Heart right ventricle (tissue), 16 donors: ENCODE measurements around the gene CLIP4. TPM values are rescaled to one million over a fixed set of nuclear protein-coding genes. Genes with fewer than 3 reads are reported as not detected.

Source experiments
- ATAC-seq, 8 donors: fragments of 200-7000 bp; cut with Tn5 transposase; one replicate each; pipeline ENCODE4 v1.9.1; 2020; ENCODE audit warnings: mild to moderate bottlenecking in 8 of 8, moderate library complexity in 8 of 8, moderate number of reproducible peaks in 1 of 8
- DNase-seq, 2 donors: peaks; one replicate each; pipeline ENCODE4 v3.0.0-alpha.2; 2020
- H3K27ac ChIP-seq, 10 donors: fragments of 200-600 bp; sonication (generic) in 2 of 10; one replicate each; pipeline versions ENCODE4 v1.5.0 to v1.8.0; 2020 to 2022; ENCODE audit warnings: mild to moderate bottlenecking in 3 of 10
- H3K27me3 ChIP-seq, 7 donors: fragments of 200-600 bp; one replicate each; pipeline ENCODE4 v1.8.0; 2021 to 2022; ENCODE audit warnings: mild to moderate bottlenecking in 2 of 7
- H3K36me3 ChIP-seq, 9 donors: fragments of 200-600 bp; sonication (generic) in 1 of 9; one replicate each; pipeline versions ENCODE4 v1.5.0 to v1.8.0; 2020 to 2022; ENCODE audit warnings: mild to moderate bottlenecking in 2 of 9
- H3K4me1 ChIP-seq, 9 donors: fragments of 200-600 bp; sonication (generic) in 1 of 9; one replicate each; pipeline versions ENCODE4 v1.5.0 to v1.8.0; 2020 to 2022; ENCODE audit warnings: mild to moderate bottlenecking in 4 of 9
- H3K4me3 ChIP-seq, 10 donors: fragments of 200-600 bp; sonication (generic) in 2 of 10; one replicate each; pipeline versions ENCODE4 v1.5.0 to v1.8.0; 2020 to 2022; ENCODE audit warnings: mild to moderate bottlenecking in 7 of 10, moderate library complexity in 2 of 10
- H3K9me3 ChIP-seq, 11 donors: fragments of 200-600 bp in 10 of 11; sonication (generic) in 2 of 11; one replicate each; pipeline versions ENCODE4 v1.5.0 to v1.8.0; 2013 to 2022; ENCODE audit warnings: mild to moderate bottlenecking in 2 of 11, control low read depth in 1 of 11, moderate library complexity in 1 of 11
- CTCF ChIP-seq, 9 donors: fragments of 200-600 bp; sonication (generic) in 2 of 9; IDR thresholded peaks; one replicate each; pipeline versions ENCODE4 v1.5.0 to v1.8.0; 2021 to 2022; ENCODE audit warnings: antibody characterized with exemption in 9 of 9, mild to moderate bottlenecking in 5 of 9, moderate library complexity in 1 of 9
- WGBS, 2 donors: extraction: QIAGEN DNeasy Blood & Tissue Kit; methylation state at CpG; one replicate each; pipeline ENCODE4 v1.1.7; 2013; ENCODE audit warnings: inconsistent platforms in 1 of 2; 5-methylcytosine and 5-hydroxymethylcytosine counted together
- intact Hi-C, 10 donors: fragments of 100-400 bp; cut with DNase I; formaldehyde crosslinking; loops; one replicate each; pipeline versions ENCODE4 v1.11.1 to v1.14.2; 2022
- polyA plus RNA-seq, 2 donors: library from polyadenylated mRNA; stranded (reverse); fragments of 200-250 nt; gene quantifications; one replicate each; pipeline ENCODE4 v1.2.3, GENCODE V29; 2013
- total RNA-seq, 10 donors: library from RNA; stranded (reverse); fragmentation: NEBNext Ultra II Directional in 3 of 10; extraction: Animal tissue kit (Norgen Biotek cat#: 25700) in 3 of 10; gene quantifications; one replicate each; pipeline versions ENCODE4 v1.2.1 to v1.2.4, GENCODE V29; 2021 to 2023
- donor health status: Arrhythmogenic right ventricular cardiomyopathy.
- donor health status: ischemic (EF 13 %, LVEDD 7.1; RV severe dilation, severe dysfunction).
- donor health status: healthy with polysubstance abuse.
- donor health status: DM: no; HTN: yes; CAD: no.
- donor health status: DM: no; HTN: no; CAD: no.
- donor health status: ischemic (EF 25% LVEDD 6.9; RV normal size, moderate dysfunction).
- donor health status: ischemic (EF 25% LVEDD 5.7; RV mildly dilated, moderate dysfunction).
- donor health status: healthy.
- donor health status: DM: yes; HTN: yes; CAD: no.
- donor health status: Ischemic cardiomyopathy.
- donor health status: ischemic (EF 35%, LVEDD 5.7; RV mildly dilated, moderate dysfunction).
- donor health status: nonischemic (EF 11% LVEDD 7.7; RV severe dilation, severe dysfunction).
- donor health status: DM: yes; HTN: yes; CAD: no.
- donor health status: PGD.
- donor health status: ischemic (EF 29% LVEDD 5.4; RV normal size, mild dysfunction).
- donor health status: nonischemic (EF 23%, LVEDD 6.1; RV moderate dilation, normal function).

Gene CLIP4
- total and polyA plus RNA-seq, 12 donors: 8.3 to 55.2 (median 42.8) TPM

- H3K27me3 ChIP-seq: peaks cover 0 to 50% (median 22%) of the 10 kb centered on the region in 7 donors
- no peaks in the 10 kb centered on the region for H3K9me3 ChIP-seq
- H3K4me3 ChIP-seq: no peak overlapping the region
- no peaks in the 10 kb centered on the region for H3K36me3 ChIP-seq
- TF ChIP-seq CTCF (IDR thresholded peaks at IDR 0.05): no peak
- WGBS, 2 donors: 60 to 65% methylated on average over 6 of the region's 6 CpGs
- intact Hi-C loops: loop anchor here in 2 of 10 donors (10.0 kb wide), 1 partner anchor 611 kb away; no protein-coding TSS in a partner anchor
- ATAC-seq (no peak), DNase-seq (no peak)
- no peaks in the 10 kb centered on the region for H3K4me1 ChIP-seq
- no peak overlapping the region for H3K27ac ChIP-seq
Measured at GRCh38 chr2:29233428-29233827, 118.2 kb downstream of the CLIP4 start.

- intact Hi-C loops: loop anchor here in 3 of 10 donors (5.0 to 10.0 kb wide), 2 partner anchors 607 to 609 kb away; no protein-coding TSS in a partner anchor
- Histone ChIP-seq H3K36me3 (no peaks in the 10 kb centered on the region), H3K4me1 (no peaks in the 10 kb centered on the region), H3K9me3 (no peaks in the 10 kb centered on the region), H3K27ac (no peak overlapping the region), H3K27me3 (peaks cover 0 to 51% (median 21%) of the 10 kb centered on the region in 7 donors), H3K4me3 (no peak overlapping the region)
- WGBS, 2 donors: 75% methylated on average over 3 of the region's 3 CpGs
- DNase-seq (no peak), ATAC-seq (no peak)
- TF ChIP-seq CTCF (IDR thresholded peaks at IDR 0.05): no peak
Measured at GRCh38 chr2:29235411-29235810, 120.2 kb downstream of the CLIP4 start.

DNA sequence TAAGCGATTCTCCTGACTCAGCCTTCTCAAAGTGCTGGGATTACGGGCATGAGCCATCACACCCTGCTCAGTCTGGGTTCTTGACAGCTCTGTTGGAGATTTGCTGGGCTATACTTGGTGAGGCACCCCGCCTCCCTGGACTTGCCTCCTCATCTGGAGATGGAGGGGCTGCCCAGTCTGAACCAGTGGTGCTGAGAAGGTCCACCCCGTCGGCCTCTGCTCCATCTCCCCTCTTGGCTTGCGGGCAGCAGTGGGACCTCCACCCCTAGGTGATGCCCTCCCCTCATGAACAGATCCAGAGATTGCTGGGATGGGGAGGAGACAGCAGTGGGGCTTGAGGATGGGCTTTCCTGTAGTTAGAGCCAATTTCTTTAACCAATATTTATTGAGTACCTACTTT is 120.9 kb downstream of the CLIP4 start:
- no peak overlapping the region for H3K4me3 ChIP-seq
- ATAC-seq (no peak), DNase-seq (no peak)
- no peak overlapping the region for H3K27ac ChIP-seq
- H3K4me1 ChIP-seq: no peaks in the 10 kb centered on the region
- H3K27me3 ChIP-seq: peaks cover 0 to 58% (median 21%) of the 10 kb centered on the region in 7 donors
- no peaks in the 10 kb centered on the region for H3K36me3 ChIP-seq
- TF ChIP-seq CTCF (IDR thresholded peaks at IDR 0.05): no peak
- intact Hi-C loops: loop anchor here in 3 of 10 donors (5.0 to 10.0 kb wide), 2 partner anchors 606 to 609 kb away; no protein-coding TSS in a partner anchor
- 89 to 92% methylated on average over 6 of the region's 6 CpGs for WGBS, 2 donors
- H3K9me3 ChIP-seq: no peaks in the 10 kb centered on the region

GRCh38 chr2:29238497-29238896 is 123.3 kb downstream of the CLIP4 start:
- no peaks in the 10 kb centered on the region for H3K36me3 ChIP-seq
- H3K9me3 ChIP-seq: no peaks in the 10 kb centered on the region
- H3K4me1 ChIP-seq: no peaks in the 10 kb centered on the region
- TF ChIP-seq CTCF (IDR thresholded peaks at IDR 0.05): peak in 7 of 9 donors; percentile 40 to 56 (median 46)
- ATAC-seq (no peak), DNase-seq (no peak)
- intact Hi-C loops: loop anchor here in 3 of 10 donors (2.0 to 10.0 kb wide), 3 partner anchors 74 to 606 kb away; no protein-coding TSS in a partner anchor
- H3K27ac ChIP-seq: no peak overlapping the region
- 66 to 69% methylated on average over 7 of the region's 7 CpGs for WGBS, 2 donors
- H3K4me3 ChIP-seq: no peak overlapping the region
- peaks cover 0 to 71% (median 21%) of the 10 kb centered on the region in 7 donors for H3K27me3 ChIP-seq

Other genes with a start within 250 kb of the CLIP4 start
- gene TRMT61B, start 245.1 kb upstream of the CLIP4 start, total RNA-seq: 10 to 100 TPM; 13.5 to 25.0 (median 17.5) TPM
- 10 to 100 TPM; 15.8 to 54.1 TPM for gene TRMT61B, start 245.1 kb upstream of the CLIP4 start, polyA plus RNA-seq
- gene WDR43, start 220.7 kb upstream of the CLIP4 start, total RNA-seq: 10 to 100 TPM; 16.3 to 42.1 (median 25.9) TPM
- 10 to 100 TPM in 1 of 2 donors, 1 to 10 TPM in 1; 5.9 to 11.2 TPM for gene WDR43, start 220.7 kb upstream of the CLIP4 start, polyA plus RNA-seq
- 10 to 100 TPM in 8 of 10 donors, 1 to 10 TPM in 2; 1.4 to 56.7 (median 14.6) TPM for gene TOGARAM2, start 134.1 kb upstream of the CLIP4 start, total RNA-seq
- gene TOGARAM2, start 134.1 kb upstream of the CLIP4 start, polyA plus RNA-seq: 10 to 100 TPM in 1 of 2 donors, 1 to 10 TPM in 1; 6.0 to 68.3 TPM
- 1 to 10 TPM in 7 of 10 donors, under 1 TPM in 3; 0.20 to 3.3 (median 1.2) TPM for gene PCARE, start 40.9 kb upstream of the CLIP4 start, total RNA-seq
- under 1 TPM; 0.04 to 0.29 TPM for gene PCARE, start 40.9 kb upstream of the CLIP4 start, polyA plus RNA-seq